Brain microvascular endothelial cell (primary cell): ENCODE measurements around the gene PPP1R14C.

ENCODE experiments used
- DNase-seq: peaks from one replicate; pipeline ENCODE4 v3.0.0-alpha.2; 2020
- H3K27ac ChIP-seq: fragments of 250-450 bp; sonication (Bioruptor Pico); 2 replicates; pipeline ENCODE4 v1.5.1; 2020; ENCODE audit warnings: mild to moderate bottlenecking, moderate library complexity
- H3K27me3 ChIP-seq: fragments of 250-450 bp; sonication (Bioruptor Pico); replicated peaks from 2 replicates; pipeline ENCODE4 v1.5.1; 2020; ENCODE audit warnings: mild to moderate bottlenecking
- H3K36me3 ChIP-seq: fragments of 250-450 bp; sonication (Bioruptor Pico); replicated peaks from 2 replicates; pipeline ENCODE4 v1.5.1; 2020; ENCODE audit warnings: mild to moderate bottlenecking
- H3K4me3 ChIP-seq: 2 replicates; pipeline ENCODE4 v1.5.1; 2011; ENCODE audit warnings: low read depth, mild to moderate bottlenecking, control low read depth, low read length, moderate library complexity
- in situ Hi-C: cut with HindIII; loops from 2 replicates; pipeline ENCODE4 v1.10.0; 2017; ENCODE audit warnings: low sequenced_read_pairs, low pct_ligation_motif_present
- TF ChIP-seq, protein P1 (sequence below): IDR thresholded peaks from 2 replicates; pipeline ENCODE4 v1.5.1; 2011; ENCODE audit warnings: low read depth, mild to moderate bottlenecking, moderate library complexity, low read length, control low read depth, inconsistent platforms; ENCODE audit errors: missing control alignments

The PPP1R14C gene

DNA sequence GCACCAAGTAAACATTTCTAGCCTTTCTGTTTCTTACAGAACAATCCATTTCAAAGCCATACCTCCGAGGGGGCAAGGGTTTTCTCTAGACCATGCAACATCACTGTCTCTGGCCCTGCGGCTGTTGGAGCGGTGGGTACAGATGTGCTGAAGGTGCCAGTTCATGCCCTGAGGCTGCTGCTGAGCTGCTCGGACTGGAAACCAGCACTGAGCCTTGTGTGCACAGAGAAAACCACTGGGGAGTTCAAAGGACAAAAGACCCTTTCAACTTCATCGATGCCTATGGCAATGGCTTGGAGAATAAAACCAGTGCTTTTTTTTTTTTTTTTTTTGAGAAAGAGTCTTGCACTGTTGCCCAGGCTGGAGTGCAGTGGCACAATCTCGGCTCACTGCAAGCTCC is 132.6 kb downstream of the PPP1R14C start:
- H3K27me3 ChIP-seq, result peaks cover 1% of the 10 kb centered on the region
- in situ Hi-C loops, result no loop called here
- no peak for DNase-seq
- H3K27ac ChIP-seq, result no peak overlapping the region
- TF ChIP-seq, protein P1, sequence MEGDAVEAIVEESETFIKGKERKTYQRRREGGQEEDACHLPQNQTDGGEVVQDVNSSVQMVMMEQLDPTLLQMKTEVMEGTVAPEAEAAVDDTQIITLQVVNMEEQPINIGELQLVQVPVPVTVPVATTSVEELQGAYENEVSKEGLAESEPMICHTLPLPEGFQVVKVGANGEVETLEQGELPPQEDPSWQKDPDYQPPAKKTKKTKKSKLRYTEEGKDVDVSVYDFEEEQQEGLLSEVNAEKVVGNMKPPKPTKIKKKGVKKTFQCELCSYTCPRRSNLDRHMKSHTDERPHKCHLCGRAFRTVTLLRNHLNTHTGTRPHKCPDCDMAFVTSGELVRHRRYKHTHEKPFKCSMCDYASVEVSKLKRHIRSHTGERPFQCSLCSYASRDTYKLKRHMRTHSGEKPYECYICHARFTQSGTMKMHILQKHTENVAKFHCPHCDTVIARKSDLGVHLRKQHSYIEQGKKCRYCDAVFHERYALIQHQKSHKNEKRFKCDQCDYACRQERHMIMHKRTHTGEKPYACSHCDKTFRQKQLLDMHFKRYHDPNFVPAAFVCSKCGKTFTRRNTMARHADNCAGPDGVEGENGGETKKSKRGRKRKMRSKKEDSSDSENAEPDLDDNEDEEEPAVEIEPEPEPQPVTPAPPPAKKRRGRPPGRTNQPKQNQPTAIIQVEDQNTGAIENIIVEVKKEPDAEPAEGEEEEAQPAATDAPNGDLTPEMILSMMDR, result no peak
- H3K36me3 ChIP-seq, result no peaks in the 10 kb centered on the region
- H3K4me3 ChIP-seq, result no peak overlapping the region

DNA sequence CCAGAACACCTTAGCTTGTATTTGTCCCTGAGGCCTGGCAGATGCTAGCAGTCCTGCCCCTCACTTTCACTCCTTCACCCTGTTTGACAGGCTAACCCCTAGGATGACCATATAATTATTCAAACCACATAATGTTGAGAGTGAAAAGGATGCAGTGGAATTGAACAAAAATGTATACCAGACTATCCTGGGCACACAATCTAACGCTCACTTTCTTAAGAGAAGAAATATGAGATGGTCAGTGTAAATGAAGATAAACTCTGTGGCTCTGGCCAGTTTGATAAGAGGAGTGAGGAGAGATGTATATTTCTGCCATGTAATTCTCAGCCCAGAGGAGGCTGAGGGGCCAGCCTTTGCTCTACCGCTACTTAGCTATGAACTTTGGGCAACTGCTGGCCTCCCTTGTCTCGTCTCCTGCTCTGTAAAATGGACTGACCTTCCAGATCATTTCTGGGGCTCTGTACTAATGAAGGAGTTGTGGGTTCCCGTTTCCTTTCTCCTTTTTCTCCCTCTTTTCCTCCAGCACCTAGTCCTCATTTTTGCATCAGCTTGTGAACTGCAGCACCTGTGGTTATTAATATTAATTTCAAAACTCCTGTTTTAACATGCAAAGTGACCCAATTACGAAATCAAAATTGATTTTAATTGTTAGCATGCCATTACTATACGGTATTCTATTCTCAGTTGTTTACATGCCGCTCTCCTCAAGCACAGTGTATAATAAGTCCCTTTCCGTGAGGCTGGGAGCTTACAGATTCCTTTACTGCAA is 133.5 kb downstream of the PPP1R14C start:
- Histone ChIP-seq H3K27ac (no peak overlapping the region), H3K36me3 (no peaks in the 10 kb centered on the region), H3K4me3 (no peak overlapping the region), H3K27me3 (peaks cover 1% of the 10 kb centered on the region)
- DNase-seq, result no peak
- TF ChIP-seq, protein P1, result no peak
- in situ Hi-C loops, result no loop called here

DNA sequence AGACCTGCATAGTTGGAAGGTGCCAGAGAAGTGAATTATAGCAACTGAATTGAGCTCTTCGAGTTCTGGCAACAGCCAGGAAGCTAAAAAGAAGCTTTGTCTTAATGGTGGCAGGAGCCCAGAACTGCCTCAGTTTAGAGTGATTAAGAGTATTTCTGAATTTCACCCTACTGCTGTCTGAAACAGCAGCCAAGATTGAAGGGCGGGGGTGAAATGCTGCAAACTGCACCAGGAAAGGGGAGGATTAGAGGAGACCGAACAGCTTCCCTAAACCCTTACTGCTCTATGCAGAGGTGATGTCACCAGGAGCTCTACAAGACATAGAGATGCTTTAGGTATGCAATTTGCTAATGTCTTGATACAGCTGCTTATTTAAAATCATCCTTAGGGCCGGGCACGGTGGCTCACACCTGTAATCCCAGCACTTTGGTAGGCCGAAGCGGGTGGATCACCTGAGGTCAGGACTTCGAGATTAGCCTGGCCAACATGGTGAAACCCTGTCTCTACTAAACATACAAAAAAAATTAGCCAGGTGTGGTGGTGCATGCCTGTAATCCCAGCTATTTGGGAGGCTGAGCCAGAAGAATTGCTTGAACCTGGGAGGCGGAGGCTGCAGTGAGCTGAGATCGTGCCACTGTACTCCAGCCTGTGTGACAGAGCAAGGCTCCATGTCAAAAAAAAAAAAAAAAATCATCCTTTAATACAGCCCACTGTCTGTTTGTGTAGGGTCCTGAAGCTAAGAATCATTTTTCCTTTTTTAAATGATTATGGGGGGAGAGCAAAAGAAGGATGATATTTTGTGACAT is 134.3 kb downstream of the PPP1R14C start:
- in situ Hi-C loops, result no loop called here
- Histone ChIP-seq H3K36me3 (no peaks in the 10 kb centered on the region), H3K27me3 (peaks cover 1% of the 10 kb centered on the region), H3K27ac (no peak overlapping the region), H3K4me3 (no peak overlapping the region)
- no peak for DNase-seq
- TF ChIP-seq, protein P1, result no peak

DNA sequence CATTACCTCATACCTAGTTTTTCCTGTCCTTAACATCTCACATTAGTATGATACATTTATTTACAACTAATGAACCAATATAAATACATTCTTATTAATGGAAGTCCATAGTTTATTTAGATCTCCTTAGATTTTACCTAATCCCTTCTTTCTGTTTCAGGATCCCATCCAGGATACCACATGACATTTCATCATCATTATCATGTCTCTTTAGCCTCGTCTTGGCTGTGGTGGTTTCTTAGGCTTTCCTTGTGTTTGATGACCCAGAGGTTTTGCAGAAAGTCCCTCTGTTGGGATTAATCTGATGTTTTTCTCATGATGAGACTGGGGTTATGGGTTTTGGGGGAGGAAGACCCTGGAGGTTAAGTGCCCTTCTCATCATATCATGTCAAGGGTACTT is 136.7 kb downstream of the PPP1R14C start:
- in situ Hi-C loops, result no loop called here
- Histone ChIP-seq H3K27ac (no peak overlapping the region), H3K36me3 (no peaks in the 10 kb centered on the region), H3K4me3 (no peak overlapping the region), H3K27me3 (peaks cover 1% of the 10 kb centered on the region)
- DNase-seq, result no peak
- TF ChIP-seq, protein P1, result no peak

DNA sequence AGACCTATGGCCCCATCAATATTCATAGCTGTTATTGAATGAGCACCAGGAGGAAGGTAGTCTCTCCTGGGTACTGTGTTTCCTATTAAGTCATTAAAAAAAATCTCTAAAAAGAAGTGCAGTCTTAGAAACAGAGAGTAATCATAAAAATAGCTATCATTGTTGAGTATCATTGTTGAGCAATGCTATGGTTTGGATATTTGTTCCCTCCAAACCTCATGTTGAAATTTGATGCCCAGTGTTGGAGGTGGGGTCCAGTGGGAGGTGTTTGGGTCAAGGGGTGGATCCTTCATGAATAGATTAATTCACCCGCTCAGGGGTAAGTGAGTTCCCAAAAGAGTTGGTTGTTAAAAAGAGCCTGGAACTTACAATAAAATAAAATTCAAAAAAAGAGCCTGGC is 137.9 kb downstream of the PPP1R14C start:
- TF ChIP-seq, protein P1, result no peak
- in situ Hi-C loops, result no loop called here
- peaks cover 1% of the 10 kb centered on the region for H3K27me3 ChIP-seq
- no peak for DNase-seq
- no peaks in the 10 kb centered on the region for H3K36me3 ChIP-seq
- H3K27ac ChIP-seq, result no peak overlapping the region
- no peak overlapping the region for H3K4me3 ChIP-seq
